NCI-H1105 (cell line): ENCODE results near the gene GNAQ.
"Not testable (repeated sequence)": the region's sequence is repeated elsewhere in the genome, so short reads cannot be mapped to it uniquely, and the experiment has no call there.

Experiments used
- DNase-seq: peaks from one replicate; lab custom pipeline; 2025; lab: John Stamatoyannopoulos, UW

Gene GNAQ

DNA sequence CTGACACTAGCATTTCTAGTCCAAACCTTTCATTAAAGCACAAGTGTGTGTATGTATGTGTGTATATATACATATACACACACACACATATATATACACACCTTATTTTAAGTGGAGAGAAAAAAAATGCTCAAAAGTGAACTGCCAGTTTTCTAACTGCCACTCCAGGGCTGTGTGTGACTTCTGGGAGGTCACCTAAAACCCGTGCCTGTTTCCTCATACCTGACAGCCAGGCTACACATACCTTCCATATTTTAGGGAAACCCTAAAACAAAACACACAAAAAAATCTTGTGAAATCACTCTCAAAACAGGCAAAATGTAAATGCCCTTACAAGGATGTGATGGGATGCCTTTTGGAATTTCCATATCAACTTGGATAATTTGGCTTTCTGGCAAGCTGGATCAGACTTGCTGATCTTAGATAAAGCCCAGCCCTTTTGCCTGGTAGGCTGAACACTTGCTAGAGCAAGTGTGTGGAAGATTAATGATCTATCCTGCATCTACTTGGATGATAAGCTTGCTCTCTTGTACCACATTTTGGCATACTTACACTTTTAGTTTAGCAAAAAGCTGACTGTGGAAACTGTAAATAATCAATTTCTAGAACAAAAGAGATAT is 127.8 kb downstream of the GNAQ start:
- no peak for DNase-seq

DNA sequence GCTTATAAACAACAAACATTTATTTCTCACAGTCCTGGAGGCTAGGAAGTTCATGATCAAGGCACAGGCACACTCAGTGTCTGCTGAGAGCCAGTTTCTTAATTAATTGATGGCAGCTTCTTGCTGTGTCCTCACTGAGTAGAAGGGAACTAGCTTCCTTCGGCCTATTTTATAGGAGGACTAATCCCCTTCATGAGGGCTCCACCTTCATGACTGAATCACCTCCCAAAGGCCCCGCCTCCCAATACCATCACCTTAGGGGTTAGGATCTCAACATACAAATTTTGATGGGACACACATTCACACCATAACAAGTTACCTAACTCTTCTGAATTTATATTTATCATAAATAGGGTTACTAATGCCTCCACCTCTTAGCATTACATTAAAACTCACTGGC is 129.8 kb downstream of the GNAQ start:
- no peak for DNase-seq

DNA sequence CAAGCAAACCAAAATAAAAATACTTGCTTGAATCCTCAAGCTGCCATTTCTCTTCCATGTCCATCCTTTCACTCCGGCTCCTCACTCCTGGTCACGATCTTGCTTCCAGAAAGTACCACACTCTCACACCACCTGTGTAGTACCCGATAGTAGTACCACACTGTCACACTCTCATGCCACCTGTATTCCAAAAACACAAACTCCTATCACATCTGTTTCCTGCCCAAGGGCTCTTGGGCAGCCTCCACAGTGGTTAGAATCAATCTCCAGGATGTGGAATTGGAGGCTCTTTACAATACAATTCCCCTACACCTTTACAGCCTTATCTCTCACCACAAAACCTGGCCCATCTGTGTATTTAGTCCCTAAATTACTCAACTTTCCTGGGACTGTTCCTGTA is 130.6 kb downstream of the GNAQ start:
- DNase-seq, result no peak

DNA sequence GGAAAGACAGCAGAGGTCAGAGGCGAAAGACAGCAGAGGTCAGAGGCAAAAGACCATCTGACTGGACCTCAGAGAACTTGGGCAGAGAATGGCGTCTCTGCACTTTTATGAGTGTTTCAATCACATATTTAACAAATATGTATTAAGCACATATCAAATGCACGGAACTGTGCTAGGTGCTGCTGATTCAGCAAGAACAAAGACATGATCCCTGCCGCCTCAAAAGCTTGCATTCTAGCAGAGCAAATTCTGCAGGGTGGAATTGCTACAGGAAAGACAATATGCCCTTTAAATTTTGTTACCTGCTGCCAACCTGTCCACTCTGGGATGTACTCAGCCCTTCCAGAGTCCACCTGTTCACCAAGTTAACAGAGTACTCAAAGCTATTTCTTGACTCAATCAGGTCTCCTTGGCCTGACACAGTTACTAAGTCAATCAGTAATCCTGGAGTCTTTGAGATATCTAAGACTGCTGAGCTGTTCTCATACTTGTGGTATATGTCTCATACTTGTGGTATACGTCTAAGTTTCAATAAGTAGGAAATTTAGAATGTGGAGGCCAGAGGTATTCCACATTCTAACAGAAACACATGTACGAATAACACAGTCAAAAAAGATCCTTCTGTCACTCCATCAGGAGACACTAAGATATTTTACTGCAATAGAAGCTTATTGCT is 131.8 kb downstream of the GNAQ start:
- DNase-seq, result no peak

DNA sequence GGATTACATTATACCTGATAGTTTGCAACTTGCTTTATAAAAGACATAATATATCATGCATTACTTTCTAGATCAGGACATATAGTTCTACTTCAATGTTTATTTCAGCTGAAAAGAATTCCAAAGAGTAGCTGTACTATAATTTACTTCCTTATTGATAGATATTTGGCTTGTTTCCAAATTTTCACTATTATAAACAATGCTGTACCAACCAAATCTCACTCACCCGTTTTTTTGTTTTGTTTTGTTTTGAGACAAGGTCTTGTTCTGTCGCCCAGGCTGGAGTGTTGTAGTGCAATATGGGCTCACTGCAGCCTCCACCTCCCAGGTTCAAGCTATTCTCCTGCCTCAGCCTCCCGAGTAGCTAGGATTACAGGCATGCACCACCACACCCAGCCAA is 132.7 kb downstream of the GNAQ start:
- no peak for DNase-seq

DNA sequence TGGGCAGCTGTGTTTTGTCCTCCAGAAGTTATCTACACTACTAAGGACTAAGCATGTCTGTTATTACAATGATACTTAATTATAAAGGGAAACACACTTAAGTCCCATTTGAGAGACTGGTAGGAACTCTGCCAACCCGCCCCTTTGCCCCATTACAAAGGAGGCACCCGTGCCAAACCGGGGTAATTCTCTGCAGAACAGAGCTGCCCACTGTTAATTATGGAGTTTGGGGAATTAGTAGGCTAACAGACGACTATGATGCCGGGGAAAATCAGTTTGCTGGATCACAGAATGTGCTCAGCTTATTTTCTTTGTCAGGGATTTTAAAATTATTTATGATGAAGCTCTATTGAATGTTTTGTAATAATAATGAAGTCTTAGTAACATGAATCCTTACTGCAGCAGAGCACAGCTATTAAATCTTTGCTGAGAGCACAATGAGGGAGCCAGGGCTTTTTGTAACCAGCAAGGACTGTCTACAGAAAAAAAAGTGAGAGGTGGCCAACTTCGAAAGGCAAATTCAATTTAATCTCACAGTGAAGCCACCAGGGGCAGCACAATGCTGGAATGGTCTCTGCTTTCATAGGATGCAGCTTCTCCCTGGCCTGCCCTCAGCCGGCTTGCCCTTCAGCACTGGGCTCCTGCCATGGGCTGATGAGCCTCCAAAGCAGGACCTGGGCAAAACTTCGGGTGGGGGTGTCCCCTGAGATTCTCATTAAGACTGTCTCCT is 134.5 kb downstream of the GNAQ start:
- peak; percentile 92 for DNase-seq

DNA sequence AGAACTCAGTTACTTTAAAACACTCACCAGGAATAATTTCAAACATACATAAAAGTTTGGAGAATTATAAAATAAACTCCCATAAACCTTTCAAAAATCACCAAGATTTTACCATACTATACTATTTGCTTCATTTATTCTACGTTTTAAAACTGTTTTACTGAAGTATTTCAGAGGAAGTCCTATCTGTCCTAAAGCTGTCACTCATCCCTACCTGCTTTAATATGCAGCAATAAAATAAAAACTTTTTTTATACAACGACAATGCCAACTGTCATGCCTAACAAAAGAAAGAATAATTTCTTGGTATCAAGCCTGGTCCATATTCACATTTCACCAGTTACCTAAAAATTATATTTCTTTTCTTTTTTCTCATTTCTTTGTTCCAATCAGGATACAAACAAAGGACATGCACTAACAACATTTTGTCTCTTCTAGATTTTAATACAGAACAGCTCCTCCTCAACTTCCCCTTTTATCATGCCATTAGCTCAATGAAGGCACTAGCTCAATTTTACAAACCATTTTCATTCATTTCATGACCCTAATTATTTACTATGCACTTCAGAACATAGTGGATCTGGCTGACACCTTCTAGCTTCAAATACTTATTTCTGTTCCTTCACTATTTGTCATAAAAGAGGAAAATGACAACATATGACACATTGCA is 135.2 kb downstream of the GNAQ start:
- DNase-seq, result no peak

DNA sequence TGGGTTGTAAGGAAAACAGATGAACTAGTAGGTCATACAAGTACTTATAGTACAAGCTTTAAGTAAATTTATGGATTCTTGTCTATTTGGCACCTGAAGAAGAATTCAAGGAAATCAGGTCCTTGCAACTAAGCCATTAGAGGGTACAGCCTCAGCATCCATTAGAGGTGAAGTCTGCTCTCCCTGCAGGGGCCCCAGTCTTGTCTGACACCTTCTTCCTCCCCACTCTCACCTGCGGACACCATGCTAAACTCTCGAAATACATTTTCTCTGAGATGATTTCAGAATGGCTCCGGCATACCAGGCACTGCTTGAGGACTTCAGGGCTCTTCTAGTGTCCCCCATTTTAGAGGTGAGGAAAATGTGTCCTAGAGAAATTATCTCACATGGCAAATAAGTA is 137.9 kb downstream of the GNAQ start:
- no peak for DNase-seq

DNA sequence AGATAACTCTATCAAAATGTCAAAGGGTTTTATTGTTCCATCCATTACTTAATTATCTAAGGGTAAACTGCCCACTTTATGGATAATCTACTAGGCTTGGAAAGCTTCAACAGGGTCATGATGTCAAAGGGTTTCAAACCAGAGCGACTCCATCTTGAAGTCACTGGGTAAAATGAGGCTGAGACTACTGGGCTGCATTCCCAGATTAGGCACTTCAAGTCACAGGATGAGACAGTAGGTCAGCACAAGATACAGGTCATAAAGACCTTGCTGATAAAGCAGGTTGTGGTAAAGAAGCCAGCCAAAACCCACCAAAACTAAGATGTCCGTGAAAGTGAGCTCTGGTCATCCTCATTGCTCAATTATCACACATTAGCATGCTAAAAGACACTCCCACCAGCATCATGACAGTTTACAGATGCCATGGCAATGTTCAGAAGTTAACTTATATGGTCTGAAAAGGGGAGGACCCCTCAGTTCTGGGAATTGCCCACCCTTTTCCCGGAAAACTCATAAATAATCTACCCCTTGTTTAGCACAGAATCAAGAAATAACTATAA is 138.6 kb downstream of the GNAQ start:
- no peak for DNase-seq

DNA sequence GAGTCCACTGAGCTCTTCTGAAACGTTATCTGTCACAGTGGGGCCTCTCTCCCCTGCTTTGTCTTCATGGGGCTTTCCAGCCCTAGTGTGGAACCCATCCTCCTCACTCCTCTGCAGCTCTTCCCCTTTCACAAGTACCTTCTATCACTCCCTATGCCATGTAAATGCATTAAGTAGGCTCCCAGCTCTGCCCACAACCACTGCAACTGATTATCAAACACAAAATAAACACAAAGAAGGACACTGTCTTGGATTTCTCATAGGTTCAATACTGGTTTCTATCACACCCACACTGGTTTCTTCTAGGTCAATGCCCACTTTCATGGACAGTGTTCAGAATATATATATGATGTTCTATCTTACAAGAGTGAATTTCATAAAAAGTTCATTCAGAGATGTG is 139.4 kb downstream of the GNAQ start:
- DNase-seq, result no peak

DNA sequence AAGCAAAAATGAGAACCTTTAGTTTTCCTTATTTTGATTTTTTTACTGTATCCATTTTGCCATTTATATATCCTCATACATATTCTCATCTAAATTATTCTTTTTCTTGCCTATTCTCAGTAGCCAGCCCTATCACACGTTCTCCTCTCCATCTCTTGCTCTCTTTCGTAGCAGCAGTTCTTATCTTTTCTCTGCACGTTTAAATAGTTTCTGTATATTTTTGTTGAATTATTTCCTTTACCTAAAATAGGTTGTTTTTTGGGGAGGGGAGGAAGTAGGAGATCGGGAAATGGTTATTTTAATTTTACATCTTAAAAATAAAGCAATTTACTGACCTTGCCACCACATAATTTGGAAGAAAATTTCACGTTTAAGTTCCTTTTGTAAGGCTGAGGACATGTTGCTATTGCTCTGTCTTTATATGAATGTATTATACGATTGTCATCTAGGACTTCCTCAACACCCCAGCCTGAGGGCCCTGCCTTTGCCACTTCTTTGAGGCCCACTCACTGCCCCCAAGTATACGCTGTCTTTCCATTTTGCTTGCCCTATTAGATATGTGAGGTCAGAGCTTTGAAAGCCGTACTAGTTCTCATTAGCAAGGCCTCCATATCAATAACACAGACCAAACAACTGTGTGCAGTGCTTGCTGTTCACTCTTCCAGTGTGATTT is 140.3 kb downstream of the GNAQ start:
- no peak for DNase-seq

DNA sequence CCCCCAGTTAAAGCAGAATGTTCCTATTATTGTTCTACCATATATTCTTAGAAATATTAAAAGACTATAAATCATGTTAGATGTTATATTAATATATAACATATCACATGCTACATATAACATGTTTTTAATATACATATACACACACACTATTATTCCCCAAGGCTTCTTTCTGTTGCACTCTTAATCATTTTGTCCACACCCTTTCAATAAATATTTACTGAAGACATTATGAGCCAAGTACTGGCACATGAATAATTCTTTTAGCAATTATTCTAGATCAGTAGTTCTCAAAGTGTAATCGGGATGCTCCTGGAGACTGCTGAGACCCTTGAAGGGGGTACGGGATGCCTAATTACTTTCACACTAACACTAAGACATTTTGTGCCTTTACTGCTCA is 143.9 kb downstream of the GNAQ start:
- no peak for DNase-seq

DNA sequence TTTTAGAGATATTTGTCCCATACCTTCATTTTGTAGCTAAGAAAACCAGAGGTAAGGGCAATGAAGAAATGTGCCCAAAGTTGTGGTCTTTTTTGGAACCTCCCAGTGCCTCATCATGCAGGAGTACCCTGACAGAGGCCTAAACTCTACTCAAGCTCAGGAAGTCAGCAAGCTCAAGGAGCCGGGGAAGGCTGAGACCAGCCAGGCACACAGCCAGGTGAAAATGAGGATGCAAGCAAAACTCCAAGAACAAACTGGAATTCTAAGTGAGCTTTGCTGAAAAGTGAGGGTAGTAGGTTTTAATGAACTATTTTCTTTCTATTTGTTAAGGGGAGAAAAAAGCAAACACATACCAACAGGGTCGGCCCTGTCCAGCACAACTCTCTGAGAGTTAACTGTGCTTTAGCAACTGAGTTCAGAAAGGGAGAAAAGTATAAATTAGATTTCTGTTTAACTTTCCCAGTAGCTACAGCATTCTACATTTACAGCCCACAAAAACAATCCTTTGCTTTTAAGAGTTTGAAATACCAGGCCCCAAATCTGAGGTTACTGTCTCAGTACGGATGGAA is 146.4 kb downstream of the GNAQ start:
- no peak for DNase-seq

DNA sequence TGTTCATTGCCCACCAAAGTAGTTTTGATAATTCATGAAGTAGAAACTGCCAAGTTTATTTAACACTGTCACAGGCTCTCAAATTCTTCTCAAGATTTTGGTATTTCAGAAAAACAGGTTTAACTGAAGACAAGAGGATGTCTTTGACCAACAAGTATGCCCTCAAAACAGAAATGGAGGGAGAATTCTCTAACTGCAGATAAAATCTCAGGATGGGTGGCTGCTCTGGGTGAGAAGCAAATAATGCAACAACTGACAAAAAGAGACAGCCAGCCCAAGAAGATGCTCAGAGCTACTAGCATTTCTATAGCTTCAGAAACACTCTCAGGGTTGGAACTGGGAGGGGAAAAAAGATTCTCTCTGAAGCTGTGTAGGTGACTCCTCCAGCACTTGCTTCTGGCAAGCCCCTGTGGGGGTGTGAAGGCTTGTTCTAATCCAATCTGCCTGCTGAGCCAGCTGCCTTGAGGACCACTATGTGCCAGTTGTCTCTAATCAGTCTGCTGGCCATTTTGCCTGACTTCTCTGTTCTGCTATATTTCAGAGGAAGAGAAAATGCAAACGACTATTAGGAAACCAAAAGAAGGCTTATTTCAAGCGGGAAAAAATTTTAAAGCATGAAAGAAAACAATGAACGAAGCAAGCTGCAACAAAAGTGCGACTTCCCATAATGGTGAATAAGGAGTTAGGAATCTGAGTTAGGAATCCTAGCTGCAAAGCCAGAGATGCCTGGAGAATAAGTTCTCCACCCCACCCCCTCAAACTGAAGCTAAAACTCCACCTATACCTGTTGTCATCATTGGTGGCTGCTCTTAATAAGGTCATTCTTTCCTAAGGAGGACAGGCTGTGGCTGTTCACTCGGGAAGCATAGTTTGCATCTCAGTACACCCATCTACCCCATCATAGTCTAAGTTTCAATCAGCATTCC is 147.5 kb downstream of the GNAQ start:
- DNase-seq, result no peak

DNA sequence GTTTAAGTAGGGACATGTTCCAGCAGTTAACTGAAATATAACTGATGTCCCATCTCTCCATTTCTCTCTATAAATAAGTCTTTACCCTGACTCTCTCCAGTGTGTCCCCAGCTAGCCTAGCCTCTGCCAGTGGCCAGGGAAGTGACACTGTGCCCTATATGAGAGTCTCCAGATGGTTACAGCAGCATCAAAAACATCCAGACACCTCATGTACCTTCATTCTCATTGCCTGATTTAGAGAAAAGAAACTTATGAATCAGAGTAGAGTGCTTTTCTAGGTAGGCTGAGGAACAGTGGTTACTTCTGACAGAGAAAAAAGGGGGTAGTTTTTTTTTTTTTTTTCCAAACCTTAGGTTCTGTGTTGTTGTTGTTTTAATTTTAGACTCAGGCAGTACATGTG is 148.5 kb downstream of the GNAQ start:
- no peak for DNase-seq

DNA sequence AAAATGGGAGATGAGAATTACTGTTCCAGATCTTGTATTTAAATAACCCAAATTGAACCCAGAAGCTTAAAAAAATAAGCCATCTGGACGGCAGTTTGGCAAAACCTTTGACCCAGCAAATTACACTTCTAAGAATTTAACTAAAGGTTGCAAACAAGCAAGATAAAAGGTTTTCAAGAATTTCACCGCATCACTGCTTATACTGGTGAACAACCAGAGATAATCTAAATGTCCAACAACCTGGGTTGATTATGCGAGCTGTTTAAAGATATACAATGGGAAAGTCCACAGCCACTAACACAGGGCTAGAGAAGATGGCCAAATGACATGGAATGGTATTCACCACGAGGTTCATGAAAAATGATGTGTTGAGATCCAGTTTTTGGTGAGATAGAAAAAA is 149.3 kb downstream of the GNAQ start:
- no peak for DNase-seq

DNA sequence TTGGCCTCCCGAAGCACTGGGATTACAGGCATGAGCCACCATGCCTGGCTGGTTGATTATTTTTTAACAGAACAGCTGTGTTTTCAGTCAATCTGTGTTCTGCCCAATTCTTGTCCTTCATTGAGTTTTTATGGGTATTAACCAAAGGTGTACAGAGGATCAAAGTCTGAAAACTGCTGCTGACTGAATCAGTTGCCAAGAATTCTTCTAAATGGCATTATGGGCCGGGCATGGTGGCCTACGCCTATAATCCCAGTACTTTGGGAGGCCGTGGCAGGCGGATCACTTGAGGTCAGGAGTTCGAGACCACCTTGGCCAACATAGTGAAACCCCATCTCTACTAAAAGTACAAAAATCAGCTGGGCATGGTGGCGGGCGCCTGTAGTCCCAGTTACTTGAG is 150.0 kb downstream of the GNAQ start:
- DNase-seq, result not testable (repeated sequence)

DNA sequence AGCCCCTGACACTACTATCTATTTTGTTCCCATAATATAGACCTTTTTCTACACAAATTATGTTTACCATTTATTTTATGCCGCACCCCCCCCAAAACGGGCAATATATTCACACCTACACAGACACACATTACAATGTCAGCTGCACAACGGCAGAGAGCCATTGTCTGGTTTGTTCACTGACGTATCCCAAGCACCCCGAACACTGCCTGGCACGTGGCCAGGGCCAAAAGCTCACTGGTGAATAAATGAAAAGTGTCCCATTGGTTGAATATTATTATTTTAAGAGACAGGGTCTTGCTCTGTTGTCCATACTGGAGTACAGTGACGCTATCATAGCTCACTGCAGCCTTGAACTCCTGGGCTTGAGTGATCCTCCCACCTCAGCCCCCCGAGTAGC is 150.5 kb downstream of the GNAQ start:
- DNase-seq, result no peak

DNA sequence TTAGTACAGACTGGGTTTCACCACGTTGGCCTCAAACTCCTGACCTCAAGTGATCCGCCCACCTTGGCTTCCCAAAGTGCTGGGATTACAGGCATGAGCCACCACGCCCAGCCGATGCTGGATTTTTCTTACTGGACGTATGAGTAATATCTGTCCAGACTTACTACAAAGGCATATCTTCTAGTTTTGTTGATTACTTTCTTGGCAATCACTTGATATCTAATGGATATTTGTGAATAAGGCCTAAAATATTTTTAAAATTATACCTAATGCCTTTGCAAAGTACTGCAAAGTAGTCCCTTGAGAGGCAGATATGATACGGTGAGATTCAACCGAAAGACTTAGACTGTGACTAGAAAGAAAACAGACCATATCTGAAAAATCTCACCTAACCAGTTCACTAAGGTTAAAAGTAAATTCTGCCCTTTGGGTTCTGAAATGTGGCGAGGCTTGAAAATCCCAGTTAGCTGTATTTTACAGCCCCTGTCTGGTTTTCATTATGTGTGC is 152.1 kb downstream of the GNAQ start:
- DNase-seq, result no peak

DNA sequence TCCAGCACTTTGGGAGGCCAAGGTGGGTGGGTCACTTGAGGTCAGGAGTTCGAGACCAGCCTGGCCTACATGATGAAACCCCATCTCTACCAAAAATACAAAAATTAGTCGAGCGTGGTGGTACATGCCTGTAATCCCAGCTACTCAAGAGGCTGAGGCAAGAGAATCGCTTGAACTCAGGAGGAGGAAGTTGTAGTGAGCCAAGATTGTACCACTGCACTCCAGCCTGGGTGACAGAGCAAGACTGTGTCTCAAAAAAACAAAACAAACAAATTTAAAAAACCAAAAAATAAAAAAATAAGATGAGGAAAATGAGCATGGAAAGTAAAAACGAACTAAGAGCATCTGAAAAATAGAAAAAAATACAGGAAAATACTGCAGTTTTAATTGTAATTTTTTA is 152.8 kb downstream of the GNAQ start:
- not testable (repeated sequence) for DNase-seq
